Neural cell (in vitro differentiated cells): ENCODE measurements around the gene ATF6B. TPM values are rescaled to one million over a fixed set of nuclear protein-coding genes. Genes with fewer than 3 reads are reported as not detected.

Source experiments
- H2AFZ ChIP-seq: fragments of 200-600, 300-800 bp; sonication (generic), shearing (Covaris generic); 2 replicates; pipeline ENCODE4 v1.6.0; 2014; ENCODE audit warnings: low read depth, mild to moderate bottlenecking, antibody characterized with exemption, low read length, moderate library complexity
- H3F3A ChIP-seq: fragments of 200-600 bp; shearing (Covaris generic); 2 replicates; pipeline ENCODE4 v1.6.1; 2016; ENCODE audit warnings: mild to moderate bottlenecking, moderate library complexity, mixed read lengths, antibody characterized with exemption, low read length; ENCODE audit not compliant: insufficient read depth, poor library complexity, severe bottlenecking
- H3K27ac ChIP-seq: fragments of 200-600, 300-800 bp; sonication (generic), shearing (Covaris generic); 2 replicates; pipeline ENCODE4 v1.5.1; 2014; ENCODE audit warnings: mild to moderate bottlenecking, low read length, moderate library complexity
- H3K27me3 ChIP-seq: fragments of 300-800, 200-600 bp; sonication (generic), shearing (Covaris generic); 2 replicates; pipeline ENCODE4 v1.6.0; 2014; ENCODE audit warnings: mild to moderate bottlenecking, low read depth, low read length, moderate library complexity; ENCODE audit not compliant: insufficient read depth
- H3K36me3 ChIP-seq: fragments of 300-800, 200-600 bp; sonication (generic), shearing (Covaris generic); 2 replicates; pipeline ENCODE4 v1.5.1; 2014; ENCODE audit warnings: mild to moderate bottlenecking, antibody characterized with exemption, low read length, moderate library complexity; ENCODE audit not compliant: insufficient read depth
- H3K4me2 ChIP-seq: fragments of 300-800, 200-600 bp; sonication (generic), shearing (Covaris generic); 2 replicates; pipeline ENCODE4 v1.6.0; 2014; ENCODE audit warnings: mild to moderate bottlenecking, low read length
- H3K4me3 ChIP-seq: fragments of 300-800, 200-600 bp; sonication (generic), shearing (Covaris generic); 2 replicates; pipeline ENCODE4 v1.5.1; 2014; ENCODE audit warnings: mild to moderate bottlenecking, low read length, moderate library complexity
- H3K79me2 ChIP-seq: fragments of 200-600 bp; shearing (Covaris generic); replicated peaks from 2 replicates; pipeline ENCODE4 v1.6.0; 2014; ENCODE audit warnings: mild to moderate bottlenecking, low read length, moderate library complexity; ENCODE audit not compliant: insufficient read depth
- H3K9ac ChIP-seq: fragments of 300-800, 200-600 bp; sonication (generic), shearing (Covaris generic); 2 replicates; pipeline ENCODE4 v1.6.1; 2016; ENCODE audit warnings: mild to moderate bottlenecking, low read length, mixed read lengths
- H3K9me2 ChIP-seq: fragments of 200-600 bp; shearing (Covaris generic); 2 replicates; pipeline ENCODE4 v1.6.1; 2016; ENCODE audit warnings: mild to moderate bottlenecking, low read length, mixed read lengths; ENCODE audit not compliant: insufficient read depth
- H3K9me3 ChIP-seq: fragments of 200-600, 300-800 bp; sonication (generic), shearing (Covaris generic); 2 replicates; pipeline ENCODE4 v1.6.1; 2016; ENCODE audit warnings: mild to moderate bottlenecking, mixed run types, low read length, moderate library complexity, mixed read lengths
- H4K20me1 ChIP-seq: fragments of 200-600 bp; shearing (Covaris generic); 2 replicates; pipeline ENCODE4 v1.6.1; 2016; ENCODE audit warnings: mild to moderate bottlenecking, mixed run types; ENCODE audit not compliant: insufficient read depth
- EP300 ChIP-seq: fragments of 450-650 bp; conservative IDR thresholded peaks from 2 replicates; pipeline ENCODE4 v1.6.1; 2014; ENCODE audit warnings: antibody characterized with exemption, mild to moderate bottlenecking, moderate library complexity; ENCODE audit not compliant: poor library complexity, severe bottlenecking
- EZH2 ChIP-seq: fragments of 200-600, 300-800 bp; shearing (Covaris generic), sonication (generic); IDR thresholded peaks from 2 replicates; pipeline ENCODE4 v1.6.1; 2014; ENCODE audit warnings: antibody characterized with exemption, low read length, borderline replicate concordance, mild to moderate bottlenecking; ENCODE audit not compliant: insufficient read depth, poor library complexity, severe bottlenecking
- MXI1 ChIP-seq: fragments of 450-650 bp; conservative IDR thresholded peaks from 2 replicates; pipeline ENCODE4 v1.6.1; 2014; ENCODE audit warnings: antibody characterized with exemption, mild to moderate bottlenecking; ENCODE audit not compliant: poor library complexity, severe bottlenecking
- POLR2AphosphoS5 ChIP-seq: IDR thresholded peaks from 2 replicates; pipeline ENCODE4 v1.6.1; 2012
- RAD21 ChIP-seq: fragments of 450-650 bp; conservative IDR thresholded peaks from 2 replicates; pipeline ENCODE4 v1.6.1; 2014; ENCODE audit warnings: antibody characterized with exemption, mild to moderate bottlenecking, moderate library complexity
- SMC3 ChIP-seq: fragments of 450-650 bp; conservative IDR thresholded peaks from 2 replicates; pipeline ENCODE4 v1.6.1; 2014; ENCODE audit warnings: antibody characterized with exemption, mild to moderate bottlenecking, moderate library complexity; ENCODE audit not compliant: poor library complexity
- TAF1 ChIP-seq: IDR thresholded peaks from 2 replicates; pipeline ENCODE4 v1.6.1; 2012; ENCODE audit warnings: low read depth
- polyA plus RNA-seq: library from polyadenylated mRNA; depleted of rRNA; stranded (reverse); fragments of >200 nt; gene quantifications from 2 replicates; pipeline ENCODE4 v1.2.3, GENCODE V29; 2014
- TF ChIP-seq, protein P1 (sequence below): IDR thresholded peaks from 2 replicates; pipeline ENCODE4 v1.6.1; 2012; ENCODE audit warnings: borderline replicate concordance
- TF ChIP-seq, protein P2 (sequence below): fragments of 450-650 bp; IDR thresholded peaks from 2 replicates; pipeline ENCODE4 v1.5.1; 2014; ENCODE audit warnings: antibody characterized with exemption, mild to moderate bottlenecking, moderate library complexity; ENCODE audit not compliant: poor library complexity, severe bottlenecking

Gene ATF6B
- polyA plus RNA-seq, 1 donor from 2014 or later = 44.3 TPM

DNA sequence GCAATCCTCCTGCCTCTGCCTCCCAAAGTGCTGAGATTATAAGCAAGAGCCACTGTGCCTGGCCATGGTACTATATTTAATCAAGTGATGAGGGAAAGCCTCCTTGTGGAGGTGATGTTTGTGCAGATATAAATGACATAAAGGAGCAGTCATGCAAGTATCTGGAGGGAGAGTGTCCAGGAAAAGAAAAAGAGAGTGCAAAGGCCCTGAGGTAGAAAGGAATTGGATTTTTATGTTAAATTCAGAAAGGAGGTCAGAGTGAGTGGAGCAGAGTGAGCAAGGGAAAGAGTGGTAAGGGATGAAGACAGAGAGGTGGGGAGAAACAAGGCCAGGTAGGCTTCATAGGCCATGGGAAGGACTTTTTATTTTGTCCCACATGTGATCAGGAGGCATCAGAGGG lies 9.4 kb upstream of the ATF6B start:
- TF ChIP-seq, protein P1, sequence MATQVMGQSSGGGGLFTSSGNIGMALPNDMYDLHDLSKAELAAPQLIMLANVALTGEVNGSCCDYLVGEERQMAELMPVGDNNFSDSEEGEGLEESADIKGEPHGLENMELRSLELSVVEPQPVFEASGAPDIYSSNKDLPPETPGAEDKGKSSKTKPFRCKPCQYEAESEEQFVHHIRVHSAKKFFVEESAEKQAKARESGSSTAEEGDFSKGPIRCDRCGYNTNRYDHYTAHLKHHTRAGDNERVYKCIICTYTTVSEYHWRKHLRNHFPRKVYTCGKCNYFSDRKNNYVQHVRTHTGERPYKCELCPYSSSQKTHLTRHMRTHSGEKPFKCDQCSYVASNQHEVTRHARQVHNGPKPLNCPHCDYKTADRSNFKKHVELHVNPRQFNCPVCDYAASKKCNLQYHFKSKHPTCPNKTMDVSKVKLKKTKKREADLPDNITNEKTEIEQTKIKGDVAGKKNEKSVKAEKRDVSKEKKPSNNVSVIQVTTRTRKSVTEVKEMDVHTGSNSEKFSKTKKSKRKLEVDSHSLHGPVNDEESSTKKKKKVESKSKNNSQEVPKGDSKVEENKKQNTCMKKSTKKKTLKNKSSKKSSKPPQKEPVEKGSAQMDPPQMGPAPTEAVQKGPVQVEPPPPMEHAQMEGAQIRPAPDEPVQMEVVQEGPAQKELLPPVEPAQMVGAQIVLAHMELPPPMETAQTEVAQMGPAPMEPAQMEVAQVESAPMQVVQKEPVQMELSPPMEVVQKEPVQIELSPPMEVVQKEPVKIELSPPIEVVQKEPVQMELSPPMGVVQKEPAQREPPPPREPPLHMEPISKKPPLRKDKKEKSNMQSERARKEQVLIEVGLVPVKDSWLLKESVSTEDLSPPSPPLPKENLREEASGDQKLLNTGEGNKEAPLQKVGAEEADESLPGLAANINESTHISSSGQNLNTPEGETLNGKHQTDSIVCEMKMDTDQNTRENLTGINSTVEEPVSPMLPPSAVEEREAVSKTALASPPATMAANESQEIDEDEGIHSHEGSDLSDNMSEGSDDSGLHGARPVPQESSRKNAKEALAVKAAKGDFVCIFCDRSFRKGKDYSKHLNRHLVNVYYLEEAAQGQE = no peak
- TF ChIP-seq, protein P2, sequence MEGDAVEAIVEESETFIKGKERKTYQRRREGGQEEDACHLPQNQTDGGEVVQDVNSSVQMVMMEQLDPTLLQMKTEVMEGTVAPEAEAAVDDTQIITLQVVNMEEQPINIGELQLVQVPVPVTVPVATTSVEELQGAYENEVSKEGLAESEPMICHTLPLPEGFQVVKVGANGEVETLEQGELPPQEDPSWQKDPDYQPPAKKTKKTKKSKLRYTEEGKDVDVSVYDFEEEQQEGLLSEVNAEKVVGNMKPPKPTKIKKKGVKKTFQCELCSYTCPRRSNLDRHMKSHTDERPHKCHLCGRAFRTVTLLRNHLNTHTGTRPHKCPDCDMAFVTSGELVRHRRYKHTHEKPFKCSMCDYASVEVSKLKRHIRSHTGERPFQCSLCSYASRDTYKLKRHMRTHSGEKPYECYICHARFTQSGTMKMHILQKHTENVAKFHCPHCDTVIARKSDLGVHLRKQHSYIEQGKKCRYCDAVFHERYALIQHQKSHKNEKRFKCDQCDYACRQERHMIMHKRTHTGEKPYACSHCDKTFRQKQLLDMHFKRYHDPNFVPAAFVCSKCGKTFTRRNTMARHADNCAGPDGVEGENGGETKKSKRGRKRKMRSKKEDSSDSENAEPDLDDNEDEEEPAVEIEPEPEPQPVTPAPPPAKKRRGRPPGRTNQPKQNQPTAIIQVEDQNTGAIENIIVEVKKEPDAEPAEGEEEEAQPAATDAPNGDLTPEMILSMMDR = no peak
- no peak for TF ChIP-seq SMC3
- TF ChIP-seq TAF1 = no peak
- TF ChIP-seq EZH2 = no peak
- no peak for TF ChIP-seq EP300
- TF ChIP-seq MXI1 = no peak
- TF ChIP-seq POLR2AphosphoS5 = no peak
- TF ChIP-seq RAD21 = no peak
- no peak overlapping the region for H3K27ac ChIP-seq
- no peak overlapping the region for H3K9ac ChIP-seq
- H3K36me3 ChIP-seq = no peaks in the 10 kb centered on the region
- no peaks in the 10 kb centered on the region for H3F3A ChIP-seq
- H2AFZ ChIP-seq = no peak overlapping the region
- no peaks in the 10 kb centered on the region for H3K9me3 ChIP-seq
- no peak overlapping the region for H3K4me3 ChIP-seq
- H4K20me1 ChIP-seq = no peaks in the 10 kb centered on the region
- H3K4me2 ChIP-seq = no peak overlapping the region
- no peaks in the 10 kb centered on the region for H3K9me2 ChIP-seq
- H3K79me2 ChIP-seq = no peaks in the 10 kb centered on the region
- no peaks in the 10 kb centered on the region for H3K27me3 ChIP-seq

DNA sequence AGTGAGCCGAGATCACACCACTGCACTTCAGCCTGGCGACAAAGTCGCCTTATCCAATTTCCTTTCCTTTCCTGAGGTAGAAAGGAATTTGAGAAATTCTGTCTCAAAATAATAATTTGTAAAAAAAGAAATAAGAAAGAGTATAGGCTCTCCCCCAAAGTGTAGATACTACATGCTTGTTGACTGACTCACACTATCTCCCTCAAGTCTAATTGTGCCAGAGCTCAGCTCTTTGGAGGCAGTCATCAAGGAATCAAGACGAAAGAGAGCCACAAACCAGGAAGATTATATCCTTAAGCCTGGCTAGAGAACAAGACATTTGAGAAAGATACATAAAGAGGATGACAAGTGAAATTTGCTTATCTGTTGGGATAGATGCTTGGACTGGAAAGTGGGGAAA lies 5.7 kb upstream of the ATF6B start:
- TF ChIP-seq MXI1 (no peak), POLR2AphosphoS5 (no peak), SMC3 (no peak), EP300 (no peak), TAF1 (no peak), EZH2 (no peak), RAD21 (no peak)
- TF ChIP-seq, protein P2 = no peak
- H3K4me3 ChIP-seq = no peak overlapping the region

More for the DNA sequence above, 5.7 kb upstream of the ATF6B start:
- H3F3A ChIP-seq = no peaks in the 10 kb centered on the region
- no peak overlapping the region for H3K4me2 ChIP-seq
- no peaks in the 10 kb centered on the region for H3K27me3 ChIP-seq
- no peak overlapping the region for H3K27ac ChIP-seq
- H3K9me3 ChIP-seq = no peaks in the 10 kb centered on the region
- H2AFZ ChIP-seq = no peak overlapping the region
- no peak overlapping the region for H3K9ac ChIP-seq
- no peaks in the 10 kb centered on the region for H3K36me3 ChIP-seq
- H3K79me2 ChIP-seq = peaks cover 11% of the 10 kb centered on the region
- no peaks in the 10 kb centered on the region for H3K9me2 ChIP-seq
- H4K20me1 ChIP-seq = no peaks in the 10 kb centered on the region
